Thymus (tissue), 11 donors: Measurements from ENCODE around the gene SORBS2. TPM values are rescaled to one million over a fixed set of nuclear protein-coding genes. Genes with fewer than 3 reads are reported as not detected.
A peak's percentile ranks its signal among the peaks of the same experiment; 100 is the strongest.

Experiments used
- DNase-seq, 9 donors: peaks; one replicate each; pipeline ENCODE4 v3.0.0-alpha.2; 2013; ENCODE audit warnings: low spot score in 9 of 9, low read depth in 6 of 9, missing footprints in 1 of 9
- H3K27ac ChIP-seq, 2 donors: one replicate each; pipeline ENCODE4 v1.5.1; 2013; ENCODE audit warnings: control low read depth in 1 of 2, low read depth in 1 of 2, low read length in 1 of 2, mild to moderate bottlenecking in 1 of 2, moderate library complexity in 1 of 2
- H3K27me3 ChIP-seq, 2 donors: one replicate each; pipeline ENCODE4 v1.5.1; 2013; ENCODE audit warnings: low read length in 1 of 2; ENCODE audit not compliant: control insufficient read depth in 2 of 2, insufficient read depth in 1 of 2
- H3K36me3 ChIP-seq, 2 donors: one replicate each; pipeline ENCODE4 v1.5.1; 2013; ENCODE audit warnings: low read length in 1 of 2, mild to moderate bottlenecking in 1 of 2, moderate library complexity in 1 of 2; ENCODE audit not compliant: control insufficient read depth in 2 of 2, insufficient read depth in 2 of 2
- H3K4me1 ChIP-seq, 2 donors: one replicate each; pipeline ENCODE4 v1.5.1; 2013; ENCODE audit warnings: low read length in 2 of 2; ENCODE audit not compliant: control insufficient read depth in 2 of 2, insufficient read depth in 2 of 2
- H3K4me3 ChIP-seq, 2 donors: one replicate each; pipeline ENCODE4 v1.5.1; 2013; ENCODE audit warnings: low read length in 2 of 2, control low read depth in 1 of 2, mild to moderate bottlenecking in 1 of 2
- H3K9me3 ChIP-seq, 2 donors: one replicate each; pipeline ENCODE4 v1.5.1; 2013; ENCODE audit warnings: low read length in 1 of 2, mild to moderate bottlenecking in 1 of 2; ENCODE audit not compliant: control insufficient read depth in 2 of 2, insufficient read depth in 1 of 2
- WGBS: extraction: QIAGEN DNeasy Blood & Tissue Kit; methylation state at CpG from one replicate; pipeline ENCODE4 v1.1.7; 2013; 5-methylcytosine and 5-hydroxymethylcytosine counted together
- polyA plus RNA-seq: library from polyadenylated mRNA; stranded (reverse); fragments of 200-250 nt; gene quantifications from one replicate; pipeline ENCODE4 v1.2.3, GENCODE V29; 2013
- total RNA-seq: library from RNA; stranded (reverse); fragments of 120-200 nt; gene quantifications from one replicate; pipeline ENCODE4 v1.2.4, GENCODE V29; 2013
- donor health status: healthy.

Gene SORBS2
- total and polyA plus RNA-seq, 2 donors: 13.8 to 78.6 TPM

DNA sequence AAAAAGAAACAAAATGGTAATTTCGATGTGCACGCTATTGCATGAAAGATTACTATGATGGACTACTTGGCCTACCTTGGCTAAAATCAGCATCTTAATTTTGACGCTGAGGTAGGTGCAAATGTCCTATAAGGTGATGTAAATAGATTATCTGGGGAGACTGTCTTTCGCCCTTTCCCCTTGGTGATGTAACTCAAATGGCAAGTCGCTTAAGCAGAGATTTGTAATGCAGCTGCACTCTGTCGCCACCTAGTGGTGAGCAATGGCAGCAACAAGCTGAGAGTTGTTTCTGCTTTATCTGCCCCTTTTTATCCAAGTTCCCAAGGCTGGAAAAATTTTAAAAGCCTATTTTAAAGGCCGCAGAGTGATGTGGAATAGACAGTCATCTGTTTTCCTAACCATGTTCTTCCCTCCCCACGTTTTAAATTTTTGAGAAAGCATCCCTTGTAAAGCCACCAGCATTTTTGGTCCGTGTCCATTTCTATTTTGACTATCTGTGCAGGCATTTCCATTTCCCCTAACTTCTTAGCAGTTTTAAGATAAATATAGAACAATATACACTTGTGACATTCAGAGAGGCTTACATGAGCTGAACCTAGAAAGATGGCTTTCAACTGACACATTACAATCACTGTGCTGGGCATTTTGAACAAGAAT, 214.3 kb downstream of the SORBS2 start:
- no peaks in the 10 kb centered on the region for H3K36me3 ChIP-seq
- H3K4me1 ChIP-seq: no peaks in the 10 kb centered on the region
- no peaks in the 10 kb centered on the region for H3K9me3 ChIP-seq
- no peaks in the 10 kb centered on the region for H3K27me3 ChIP-seq
- 41% methylated on average over 9 of the region's 9 CpGs for WGBS
- H3K27ac ChIP-seq: no peak overlapping the region
- DNase-seq: peak in 8 of 9 donors; percentile 14 to 62 (median 35)
- no peak overlapping the region for H3K4me3 ChIP-seq

DNA sequence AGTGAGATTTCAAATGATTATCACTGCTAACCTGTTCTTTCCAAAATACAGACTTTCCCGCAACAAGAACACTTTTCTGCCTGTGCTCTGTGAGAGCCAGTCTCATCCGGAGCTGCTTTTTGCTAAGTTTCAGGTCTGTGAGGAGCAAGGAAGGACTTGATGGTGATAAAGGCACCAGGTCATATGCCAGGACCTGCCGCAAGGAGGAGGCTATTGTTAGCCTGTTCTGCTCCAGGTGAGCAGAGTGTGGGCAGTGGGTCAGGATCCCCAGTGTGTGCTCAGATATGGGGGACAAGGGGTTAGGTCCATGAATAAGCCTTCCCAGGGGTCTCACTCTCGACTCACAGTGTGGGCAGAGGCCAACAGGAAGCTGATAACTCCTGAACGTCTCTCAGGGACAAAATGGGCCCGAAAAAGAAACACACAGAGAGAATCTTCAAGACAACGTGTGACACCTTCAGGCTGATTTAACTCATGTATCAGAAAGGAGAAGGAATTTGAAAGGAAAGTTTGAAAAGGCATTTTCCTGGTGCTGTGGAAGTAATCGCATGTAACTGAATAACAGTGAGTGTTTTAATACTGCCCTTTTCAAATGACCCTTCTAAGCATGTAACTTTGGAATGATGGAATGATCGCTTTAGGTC, 219.0 kb downstream of the SORBS2 start:
- no peaks in the 10 kb centered on the region for H3K36me3 ChIP-seq
- H3K4me1 ChIP-seq: no peaks in the 10 kb centered on the region
- no peak for DNase-seq
- H3K9me3 ChIP-seq: no peaks in the 10 kb centered on the region
- no peak overlapping the region for H3K4me3 ChIP-seq
- peaks cover 0 to 5% of the 10 kb centered on the region in 2 donors for H3K27me3 ChIP-seq
- WGBS: 81% methylated on average over 9 of the region's 9 CpGs
- no peak overlapping the region for H3K27ac ChIP-seq

GRCh38 chr4:185592438-185592837, 219.6 kb downstream of the SORBS2 start:
- H3K36me3 ChIP-seq: no peaks in the 10 kb centered on the region
- H3K27ac ChIP-seq: no peak overlapping the region
- peaks cover 0 to 5% of the 10 kb centered on the region in 2 donors for H3K9me3 ChIP-seq
- no peak overlapping the region for H3K4me3 ChIP-seq
- peaks cover 0 to 5% of the 10 kb centered on the region in 2 donors for H3K4me1 ChIP-seq
- peaks cover 0 to 10% of the 10 kb centered on the region in 2 donors for H3K27me3 ChIP-seq
- 96% methylated on average over 4 of the region's 4 CpGs for WGBS
- no peak for DNase-seq

GRCh38 chr4:185591679-185592141, 220.3 kb downstream of the SORBS2 start:
- WGBS: 80% methylated on average over 4 of the region's 4 CpGs
- no peak for DNase-seq
- Histone ChIP-seq H3K9me3 (peaks cover 0 to 5% of the 10 kb centered on the region in 2 donors), H3K36me3 (no peaks in the 10 kb centered on the region), H3K27ac (no peak overlapping the region), H3K4me1 (peaks cover 0 to 6% of the 10 kb centered on the region in 2 donors), H3K27me3 (peaks cover 2 to 17% of the 10 kb centered on the region in 2 donors), H3K4me3 (no peak overlapping the region)

DNA sequence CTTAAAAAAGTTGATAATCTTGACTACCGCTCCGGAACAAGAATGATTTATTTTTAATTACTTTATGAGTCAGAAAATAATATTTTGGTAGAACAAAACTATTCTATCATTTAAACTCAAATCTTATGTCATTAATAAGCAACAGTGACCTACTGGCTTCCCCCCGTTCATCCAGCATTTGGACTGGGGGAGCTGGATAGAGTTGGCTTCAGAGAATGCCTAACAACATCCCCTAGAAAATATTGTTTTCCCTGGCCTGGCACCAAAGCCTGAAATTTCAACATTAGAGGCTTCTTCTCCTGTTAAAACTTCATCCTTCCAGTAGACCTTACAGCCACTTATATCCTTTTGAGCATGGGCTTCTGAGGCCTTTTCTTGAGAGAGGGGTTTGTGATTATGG, 221.0 kb downstream of the SORBS2 start:
- H3K36me3 ChIP-seq: no peaks in the 10 kb centered on the region
- no peak overlapping the region for H3K27ac ChIP-seq
- peaks cover 2 to 17% of the 10 kb centered on the region in 2 donors for H3K27me3 ChIP-seq
- peaks cover 0 to 5% of the 10 kb centered on the region in 2 donors for H3K9me3 ChIP-seq
- peaks cover 0 to 6% of the 10 kb centered on the region in 2 donors for H3K4me1 ChIP-seq
- no peak overlapping the region for H3K4me3 ChIP-seq
- 95% methylated on average over 3 of the region's 3 CpGs for WGBS
- no peak for DNase-seq

GRCh38 chr4:185589067-185589836, 222.7 kb downstream of the SORBS2 start:
- DNase-seq: no peak
- H3K27me3 ChIP-seq: peaks cover 2 to 19% of the 10 kb centered on the region in 2 donors
- 90% methylated on average over 13 of the region's 13 CpGs for WGBS
- no peaks in the 10 kb centered on the region for H3K36me3 ChIP-seq
- H3K27ac ChIP-seq: no peak overlapping the region
- H3K4me3 ChIP-seq: no peak overlapping the region
- peaks cover 0 to 5% of the 10 kb centered on the region in 2 donors for H3K9me3 ChIP-seq
- peaks cover 0 to 6% of the 10 kb centered on the region in 2 donors for H3K4me1 ChIP-seq

DNA sequence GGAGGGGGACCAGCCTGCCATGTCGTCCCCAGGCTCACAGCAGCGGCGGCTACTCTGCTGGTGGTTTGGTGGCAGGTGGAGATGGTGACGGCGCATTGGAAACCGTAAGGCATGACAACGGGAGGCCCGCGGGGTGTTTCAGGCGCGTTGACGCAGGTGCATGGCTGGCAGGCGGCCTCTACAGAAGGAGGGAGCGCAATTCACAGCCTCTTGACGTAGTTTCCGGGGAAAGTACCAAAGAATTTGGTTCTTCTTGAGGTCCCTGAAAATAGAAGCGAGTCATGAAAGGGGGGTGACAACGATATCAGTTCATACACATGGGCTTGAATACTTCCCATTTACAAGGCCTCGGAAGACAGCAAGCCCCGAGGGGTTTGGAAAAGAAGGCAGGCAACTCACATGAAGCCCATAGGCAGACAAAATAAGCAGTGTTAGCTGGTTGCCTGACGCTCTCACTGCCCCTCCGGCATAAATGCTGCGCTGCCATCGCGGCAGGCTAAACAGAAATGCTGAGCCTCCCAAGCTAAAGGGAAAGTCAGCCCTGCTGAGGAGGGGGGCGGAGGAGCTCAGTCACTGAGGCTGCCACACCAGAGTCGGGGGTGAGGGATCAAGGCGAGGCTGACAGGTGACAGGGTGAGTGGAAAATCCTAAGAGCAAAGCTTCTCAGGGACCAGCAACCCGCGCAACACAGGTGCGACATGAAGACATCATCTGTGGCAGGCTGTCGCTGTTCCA, 224.4 kb downstream of the SORBS2 start:
- Histone ChIP-seq H3K9me3 (peaks cover 0 to 5% of the 10 kb centered on the region in 2 donors), H3K4me3 (no peak overlapping the region)

GRCh38 chr4:185587030-185587426, 225.0 kb downstream of the SORBS2 start:
- DNase-seq: no peak
- Histone ChIP-seq H3K9me3 (peaks cover 0 to 5% of the 10 kb centered on the region in 2 donors), H3K4me3 (no peak overlapping the region), H3K27me3 (peaks cover 2 to 19% of the 10 kb centered on the region in 2 donors), H3K36me3 (no peaks in the 10 kb centered on the region), H3K4me1 (peaks cover 0 to 6% of the 10 kb centered on the region in 2 donors), H3K27ac (no peak overlapping the region)
- 31% methylated on average over 6 of the region's 6 CpGs for WGBS

More for the DNA sequence above, 224.4 kb downstream of the SORBS2 start:
- Histone ChIP-seq H3K36me3 (no peaks in the 10 kb centered on the region), H3K27me3 (peaks cover 2 to 19% of the 10 kb centered on the region in 2 donors), H3K27ac (no peak overlapping the region), H3K4me1 (peaks cover 0 to 6% of the 10 kb centered on the region in 2 donors)
- WGBS: 20% methylated on average over 32 of the region's 32 CpGs
- peak in 6 of 9 donors; percentile 9 to 62 (median 24) for DNase-seq
